Smooth muscle cell (in vitro differentiated cells): ENCODE measurements around the gene PLXDC1. TPM values are rescaled to one million over a fixed set of nuclear protein-coding genes. Genes with fewer than 3 reads are reported as not detected.

Experiments used
- DNase-seq: peaks from one replicate; lab custom pipeline; 2025; ENCODE audit not compliant: unreplicated experiment; lab: John Stamatoyannopoulos, UW
- H2AFZ ChIP-seq: fragments of 200-600 bp; sonication (generic); 2 replicates; pipeline ENCODE4 v1.6.0; 2016; ENCODE audit warnings: antibody characterized with exemption, low read depth, mild to moderate bottlenecking
- H3F3A ChIP-seq: fragments of 200-600 bp; sonication (generic); 2 replicates; pipeline ENCODE4 v1.6.0; 2017; ENCODE audit warnings: antibody characterized with exemption, low read depth
- H3K27ac ChIP-seq: fragments of 200-600 bp; sonication (generic); 2 replicates; pipeline ENCODE4 v1.5.1; 2016; ENCODE audit warnings: low read depth, mild to moderate bottlenecking
- H3K27me3 ChIP-seq: fragments of 200-600 bp; sonication (generic); 2 replicates; pipeline ENCODE4 v1.6.1; 2016; ENCODE audit warnings: low read depth, mild to moderate bottlenecking
- H3K36me3 ChIP-seq: fragments of 200-600 bp; sonication (generic); 2 replicates; pipeline ENCODE4 v1.5.1; 2016; ENCODE audit warnings: low read depth
- H3K4me1 ChIP-seq: fragments of 200-600 bp; sonication (generic); 2 replicates; pipeline ENCODE4 v1.5.1; 2016; ENCODE audit warnings: low read depth
- H3K4me2 ChIP-seq: fragments of 200-600 bp; sonication (generic); 2 replicates; pipeline ENCODE4 v1.6.0; 2016; ENCODE audit warnings: mild to moderate bottlenecking
- H3K4me3 ChIP-seq: fragments of 200-600 bp; sonication (generic); 2 replicates; pipeline ENCODE4 v1.5.1; 2016; ENCODE audit warnings: mild to moderate bottlenecking
- H3K79me2 ChIP-seq: fragments of 200-600 bp; sonication (generic); 2 replicates; pipeline ENCODE4 v1.6.0; 2016; ENCODE audit warnings: low read depth, mild to moderate bottlenecking
- H3K9ac ChIP-seq: fragments of 200-600 bp; sonication (generic); 2 replicates; pipeline ENCODE4 v1.6.0; 2016; ENCODE audit warnings: low read depth
- H3K9me3 ChIP-seq: fragments of 200-600 bp; sonication (generic); replicated peaks from 2 replicates; pipeline ENCODE4 v1.5.1; 2016; ENCODE audit warnings: low read depth
- H4K20me1 ChIP-seq: fragments of 200-600 bp; sonication (generic); 2 replicates; pipeline ENCODE4 v1.6.0; 2016; ENCODE audit warnings: low read depth
- CTCF ChIP-seq: fragments of 200-600 bp; sonication (generic); IDR thresholded peaks from 2 replicates; pipeline ENCODE4 v1.5.1; 2017; ENCODE audit warnings: borderline replicate concordance, mild to moderate bottlenecking, antibody characterized with exemption; ENCODE audit not compliant: insufficient read depth, poor library complexity, severe bottlenecking
- WGBS: methylation state at CpG from one replicate; pipeline ENCODE4 v1.1.7; 2016; ENCODE audit warnings: low lambda C conversion rate; 5-methylcytosine and 5-hydroxymethylcytosine counted together
- polyA plus RNA-seq: library from polyadenylated mRNA; unstranded; fragments of >200 nt; fragmentation: Nextera tagmentation; extraction: Ambion mirVana; gene quantifications from 2 replicates; pipeline ENCODE4 v1.2.1, GENCODE V29; 2016
- total RNA-seq: library from RNA; depleted of rRNA; stranded (reverse); fragments of >200 nt; gene quantifications from 2 replicates; pipeline ENCODE4 v1.2.3, GENCODE V29; 2014

The PLXDC1 gene
- total and polyA plus RNA-seq, 2 experiments from 2014 or later = 17.4 to 18.5 TPM

- Histone ChIP-seq H3K4me1 (no peaks in the 10 kb centered on the region), H3K4me3 (no peak overlapping the region), H3F3A (peaks cover 3% of the 10 kb centered on the region), H3K27me3 (no peaks in the 10 kb centered on the region), H3K36me3 (no peaks in the 10 kb centered on the region), H2AFZ (no peak overlapping the region), H3K79me2 (no peaks in the 10 kb centered on the region), H3K9ac (no peak overlapping the region), H3K27ac (no peak overlapping the region), H3K4me2 (no peak overlapping the region), H3K9me3 (no peaks in the 10 kb centered on the region), H4K20me1 (no peaks in the 10 kb centered on the region)
- DNase-seq = no peak
- TF ChIP-seq CTCF = no peak
- WGBS = 97% methylated on average over 3 of the region's 3 CpGs
These were observed 35.2 kb downstream of the PLXDC1 start for GRCh38 chr17:39116224-39116623.

- H3K36me3 ChIP-seq = no peaks in the 10 kb centered on the region
- no peak for DNase-seq
- no peak overlapping the region for H3K9ac ChIP-seq
- no peaks in the 10 kb centered on the region for H3K79me2 ChIP-seq
- H3F3A ChIP-seq = peaks cover 3% of the 10 kb centered on the region
- WGBS = 27% methylated on average over 5 of the region's 5 CpGs
- no peaks in the 10 kb centered on the region for H3K27me3 ChIP-seq
- no peaks in the 10 kb centered on the region for H4K20me1 ChIP-seq
- H3K4me2 ChIP-seq = peak overlapping the region; percentile 38
- H3K4me1 ChIP-seq = no peaks in the 10 kb centered on the region
- H3K4me3 ChIP-seq = no peak overlapping the region
- H3K9me3 ChIP-seq = no peaks in the 10 kb centered on the region
- peak overlapping the region; percentile 50 for H2AFZ ChIP-seq
- no peak for TF ChIP-seq CTCF
- peak overlapping the region; percentile 36 for H3K27ac ChIP-seq
These were observed 36.3 kb downstream of the PLXDC1 start for GRCh38 chr17:39115135-39115534.

GRCh38 chr17:39114723-39115122 is 36.7 kb downstream of the PLXDC1 start:
- H3K4me2 ChIP-seq = peak overlapping the region; percentile 38
- no peaks in the 10 kb centered on the region for H3K27me3 ChIP-seq
- H4K20me1 ChIP-seq = no peaks in the 10 kb centered on the region
- H2AFZ ChIP-seq = peak overlapping the region; percentile 50
- no peak for TF ChIP-seq CTCF
- peak overlapping the region; percentile 36 for H3K27ac ChIP-seq
- peaks cover 3% of the 10 kb centered on the region for H3F3A ChIP-seq
- whole genome bisulfite sequencing = 26% methylated on average over 14 of the region's 14 CpGs
- H3K36me3 ChIP-seq = no peaks in the 10 kb centered on the region
- no peak for DNase-seq
- H3K4me3 ChIP-seq = no peak overlapping the region
- H3K9me3 ChIP-seq = no peaks in the 10 kb centered on the region
- H3K9ac ChIP-seq = no peak overlapping the region
- H3K4me1 ChIP-seq = no peaks in the 10 kb centered on the region
- no peaks in the 10 kb centered on the region for H3K79me2 ChIP-seq

- Histone ChIP-seq H4K20me1 (no peaks in the 10 kb centered on the region), H3F3A (peaks cover 3% of the 10 kb centered on the region), H2AFZ (no peak overlapping the region), H3K27me3 (no peaks in the 10 kb centered on the region), H3K4me3 (no peak overlapping the region), H3K9me3 (no peaks in the 10 kb centered on the region), H3K9ac (no peak overlapping the region), H3K4me2 (no peak overlapping the region), H3K79me2 (no peaks in the 10 kb centered on the region), H3K36me3 (no peaks in the 10 kb centered on the region), H3K4me1 (no peaks in the 10 kb centered on the region), H3K27ac (no peak overlapping the region)
- no peak for DNase-seq
- 73% methylated on average over 2 of the region's 2 CpGs for WGBS
- TF ChIP-seq CTCF = no peak
These were observed 37.6 kb downstream of the PLXDC1 start for GRCh38 chr17:39113871-39114270.
